ENCODE data around the gene EPB41L2. TPM values are rescaled to one million over a fixed set of nuclear protein-coding genes. Genes with fewer than 3 reads are reported as not detected.
"Not testable (repeated sequence)": the region's sequence is repeated elsewhere in the genome, so short reads cannot be mapped to it uniquely, and the experiment has no call there.

EPB41L2 gene
- total RNA-seq, 4 donors from 2014 or later = 45.3 to 102 (median 61.9) TPM

DNA sequence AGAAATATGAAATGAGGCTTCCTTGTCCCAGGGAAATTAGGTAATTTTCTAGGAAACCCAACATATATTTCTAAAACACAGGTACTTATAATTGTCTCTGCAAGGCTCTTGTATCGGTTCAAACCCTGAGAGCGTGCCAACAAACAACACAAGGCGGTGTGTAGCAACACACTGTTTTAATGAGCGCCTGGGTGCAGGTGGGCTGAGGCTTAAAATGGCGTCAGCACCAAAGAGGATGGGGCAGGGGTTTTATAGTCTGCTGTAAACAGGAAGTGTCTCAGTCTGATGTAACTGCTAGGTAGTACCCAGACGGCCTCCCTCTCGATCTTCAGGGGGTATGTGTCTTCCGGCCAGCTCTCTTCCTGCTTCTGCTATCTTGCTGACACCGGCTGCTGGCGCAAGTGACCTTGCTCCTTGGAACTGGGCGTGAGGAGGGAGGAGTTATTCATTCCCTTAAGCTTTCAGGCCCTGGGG is 69.7 kb downstream of the EPB41L2 start:
- Histone ChIP-seq H3K4me3 (no peak overlapping the region), H3K36me3 (no peaks in the 10 kb centered on the region), H3K27me3 (no peaks in the 10 kb centered on the region), H3K9me3 (no peaks in the 10 kb centered on the region), H3K27ac (peak overlapping the region in 1 of 4 donors; percentile 3), H3K4me1 (peaks cover 2 to 28% (median 8%) of the 10 kb centered on the region in 4 donors)
- no peak for DNase-seq
- in situ Hi-C loops (cut with MboI; ENCODE audit: low pct_ligation_motif_present in 1 of 4, low pct_unique_long_range_greater_than_20kb in 1 of 4, low sequenced_read_pairs in 3 of 4) (no loop called here), intact Hi-C loops (cut with DNase I; ENCODE audit: low total_unique reads) (no loop called here)
- no peak for TF ChIP-seq POLR2AphosphoS5 (IDR thresholded peaks at IDR 0.05)
- 80 to 100% methylated on average over 3 to 11 of the region's 11 CpGs for WGBS, 2 donors (ENCODE audit: low coverage in 1 of 2)

- Histone ChIP-seq H3K27ac (no peak overlapping the region), H3K36me3 (no peaks in the 10 kb centered on the region), H3K9me3 (no peaks in the 10 kb centered on the region), H3K4me1 (peaks cover 2 to 18% (median 8%) of the 10 kb centered on the region in 4 donors), H3K27me3 (no peaks in the 10 kb centered on the region), H3K4me3 (no peak overlapping the region)
- DNase-seq = no peak
- in situ Hi-C loops (cut with MboI; ENCODE audit: low pct_ligation_motif_present in 1 of 4, low pct_unique_long_range_greater_than_20kb in 1 of 4, low sequenced_read_pairs in 3 of 4) (no loop called here), intact Hi-C loops (cut with DNase I; ENCODE audit: low total_unique reads) (no loop called here)
- 75 to 85% methylated on average over 6 of the region's 6 CpGs for WGBS, 2 donors (ENCODE audit: low coverage in 1 of 2)
- TF ChIP-seq CTCF (IDR thresholded peaks at IDR 0.05) = no peak
- TF ChIP-seq POLR2A (IDR thresholded peaks at IDR 0.05) = no peak
- no peak for TF ChIP-seq EP300 (IDR thresholded peaks at IDR 0.05; ENCODE audit: low read depth)
- no peak for TF ChIP-seq POLR2AphosphoS5 (IDR thresholded peaks at IDR 0.05)
Measured at GRCh38 chr6:130991422-130992137, 71.5 kb downstream of the EPB41L2 start.

DNA sequence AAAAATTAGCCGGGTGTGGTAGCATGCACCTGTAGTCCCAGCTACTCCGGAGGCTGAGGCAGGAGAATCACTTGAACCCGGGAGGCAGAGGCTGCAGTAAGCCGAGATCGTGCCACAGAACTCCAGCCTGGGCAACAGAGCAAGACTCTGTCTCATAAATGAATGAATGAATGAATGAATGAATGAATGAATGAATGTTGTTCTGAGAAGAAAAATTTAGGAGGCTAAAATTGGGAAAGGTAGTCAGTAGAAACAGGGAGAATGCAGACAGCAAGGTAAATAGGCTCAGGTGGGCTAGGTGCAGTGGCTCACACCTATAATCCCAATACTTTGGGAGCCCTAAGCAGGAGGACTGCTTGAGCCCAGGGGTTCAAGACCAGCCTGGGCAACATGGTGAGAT is 75.5 kb downstream of the EPB41L2 start:
- H3K9me3 ChIP-seq; intact Hi-C loops (cut with DNase I; ENCODE audit: low total_unique reads); DNase-seq; H3K36me3 ChIP-seq; H3K27me3 ChIP-seq; H3K27ac ChIP-seq; H3K4me1 ChIP-seq; in situ Hi-C loops (cut with MboI; ENCODE audit: low pct_ligation_motif_present in 1 of 4, low pct_unique_long_range_greater_than_20kb in 1 of 4, low sequenced_read_pairs in 3 of 4); H3K4me3 ChIP-seq: not testable (repeated sequence)
- 80 to 96% methylated on average over 1 to 5 of the region's 5 CpGs for WGBS, 2 donors (ENCODE audit: low coverage in 1 of 2)

GRCh38 chr6:130985115-130985514 is 77.9 kb downstream of the EPB41L2 start:
- Histone ChIP-seq H3K27me3 (no peaks in the 10 kb centered on the region), H3K36me3 (no peaks in the 10 kb centered on the region), H3K4me1 (peaks cover 0 to 23% (median 4%) of the 10 kb centered on the region in 4 donors), H3K4me3 (no peak overlapping the region), H3K27ac (no peak overlapping the region), H3K9me3 (no peaks in the 10 kb centered on the region)
- intact Hi-C loops (cut with DNase I; ENCODE audit: low total_unique reads) (no loop called here), in situ Hi-C loops (cut with MboI; ENCODE audit: low pct_ligation_motif_present in 1 of 4, low pct_unique_long_range_greater_than_20kb in 1 of 4, low sequenced_read_pairs in 3 of 4) (no loop called here)
- DNase-seq = no peak
- WGBS, 2 donors (ENCODE audit: low coverage in 1 of 2) = 96% methylated on average over 8 of the region's 8 CpGs; no CpG with 5 or more reads in 1 of the 2 donors
- TF ChIP-seq POLR2AphosphoS5 (IDR thresholded peaks at IDR 0.05) = no peak
- TF ChIP-seq CTCF (IDR thresholded peaks at IDR 0.05) = no peak
- TF ChIP-seq POLR2A (IDR thresholded peaks at IDR 0.05) = no peak
- no peak for TF ChIP-seq EP300 (IDR thresholded peaks at IDR 0.05; ENCODE audit: low read depth)

GRCh38 chr6:130982941-130983456 is 80.0 kb downstream of the EPB41L2 start:
- no peaks in the 10 kb centered on the region for H3K36me3 ChIP-seq
- no peak overlapping the region for H3K27ac ChIP-seq
- WGBS, 2 donors (ENCODE audit: low coverage in 1 of 2) = 72 to 77% methylated on average over 6 of the region's 6 CpGs

More at GRCh38 chr6:130982941-130983456, 80.0 kb downstream of the EPB41L2 start:
- no peak overlapping the region for H3K4me3 ChIP-seq
- TF ChIP-seq EP300 (IDR thresholded peaks at IDR 0.05; ENCODE audit: low read depth) (no peak), CTCF (IDR thresholded peaks at IDR 0.05) (no peak), POLR2A (IDR thresholded peaks at IDR 0.05) (no peak), POLR2AphosphoS5 (IDR thresholded peaks at IDR 0.05) (no peak)
- no peaks in the 10 kb centered on the region for H3K27me3 ChIP-seq
- H3K4me1 ChIP-seq = peaks cover 0 to 33% (median 4%) of the 10 kb centered on the region in 4 donors
- in situ Hi-C loops (cut with MboI; ENCODE audit: low pct_ligation_motif_present in 1 of 4, low pct_unique_long_range_greater_than_20kb in 1 of 4, low sequenced_read_pairs in 3 of 4) = no loop called here
- DNase-seq = no peak
- intact Hi-C loops (cut with DNase I; ENCODE audit: low total_unique reads) = no loop called here
- no peaks in the 10 kb centered on the region for H3K9me3 ChIP-seq
